ENCODE results near the gene UCK2. TPM values are rescaled to one million over a fixed set of nuclear protein-coding genes. Genes with fewer than 3 reads are reported as not detected.

Gene UCK2
- total and polyA plus RNA-seq, 9 of the 15 experiments (the other 6 are each of a cell fraction or from before 2014, with no cell fraction given): 71.6 to 145 (median 95.8) TPM

GRCh38 chr1:165928075-165928731 lies 100.8 kb downstream of the UCK2 start (continued):
- TF ChIP-seq, protein P1, sequence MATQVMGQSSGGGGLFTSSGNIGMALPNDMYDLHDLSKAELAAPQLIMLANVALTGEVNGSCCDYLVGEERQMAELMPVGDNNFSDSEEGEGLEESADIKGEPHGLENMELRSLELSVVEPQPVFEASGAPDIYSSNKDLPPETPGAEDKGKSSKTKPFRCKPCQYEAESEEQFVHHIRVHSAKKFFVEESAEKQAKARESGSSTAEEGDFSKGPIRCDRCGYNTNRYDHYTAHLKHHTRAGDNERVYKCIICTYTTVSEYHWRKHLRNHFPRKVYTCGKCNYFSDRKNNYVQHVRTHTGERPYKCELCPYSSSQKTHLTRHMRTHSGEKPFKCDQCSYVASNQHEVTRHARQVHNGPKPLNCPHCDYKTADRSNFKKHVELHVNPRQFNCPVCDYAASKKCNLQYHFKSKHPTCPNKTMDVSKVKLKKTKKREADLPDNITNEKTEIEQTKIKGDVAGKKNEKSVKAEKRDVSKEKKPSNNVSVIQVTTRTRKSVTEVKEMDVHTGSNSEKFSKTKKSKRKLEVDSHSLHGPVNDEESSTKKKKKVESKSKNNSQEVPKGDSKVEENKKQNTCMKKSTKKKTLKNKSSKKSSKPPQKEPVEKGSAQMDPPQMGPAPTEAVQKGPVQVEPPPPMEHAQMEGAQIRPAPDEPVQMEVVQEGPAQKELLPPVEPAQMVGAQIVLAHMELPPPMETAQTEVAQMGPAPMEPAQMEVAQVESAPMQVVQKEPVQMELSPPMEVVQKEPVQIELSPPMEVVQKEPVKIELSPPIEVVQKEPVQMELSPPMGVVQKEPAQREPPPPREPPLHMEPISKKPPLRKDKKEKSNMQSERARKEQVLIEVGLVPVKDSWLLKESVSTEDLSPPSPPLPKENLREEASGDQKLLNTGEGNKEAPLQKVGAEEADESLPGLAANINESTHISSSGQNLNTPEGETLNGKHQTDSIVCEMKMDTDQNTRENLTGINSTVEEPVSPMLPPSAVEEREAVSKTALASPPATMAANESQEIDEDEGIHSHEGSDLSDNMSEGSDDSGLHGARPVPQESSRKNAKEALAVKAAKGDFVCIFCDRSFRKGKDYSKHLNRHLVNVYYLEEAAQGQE (IDR thresholded peaks at IDR 0.05; ENCODE audit: borderline replicate concordance): peak; percentile 74; the same call in 1 of the 2 replicates
- TF ChIP-seq, protein P1 (CRISPR knock-in tag; IDR thresholded peaks at IDR 0.05; ENCODE audit: low read depth): no peak
- TF ChIP-seq DACH1 (IDR thresholded peaks at IDR 0.05; ENCODE audit: partially characterized antibody): no peak
- TF ChIP-seq, protein P2, sequence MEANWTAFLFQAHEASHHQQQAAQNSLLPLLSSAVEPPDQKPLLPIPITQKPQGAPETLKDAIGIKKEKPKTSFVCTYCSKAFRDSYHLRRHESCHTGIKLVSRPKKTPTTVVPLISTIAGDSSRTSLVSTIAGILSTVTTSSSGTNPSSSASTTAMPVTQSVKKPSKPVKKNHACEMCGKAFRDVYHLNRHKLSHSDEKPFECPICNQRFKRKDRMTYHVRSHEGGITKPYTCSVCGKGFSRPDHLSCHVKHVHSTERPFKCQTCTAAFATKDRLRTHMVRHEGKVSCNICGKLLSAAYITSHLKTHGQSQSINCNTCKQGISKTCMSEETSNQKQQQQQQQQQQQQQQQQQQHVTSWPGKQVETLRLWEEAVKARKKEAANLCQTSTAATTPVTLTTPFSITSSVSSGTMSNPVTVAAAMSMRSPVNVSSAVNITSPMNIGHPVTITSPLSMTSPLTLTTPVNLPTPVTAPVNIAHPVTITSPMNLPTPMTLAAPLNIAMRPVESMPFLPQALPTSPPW (CRISPR knock-in tag; IDR thresholded peaks at IDR 0.05): no peak
- TF ChIP-seq ETV1 (tag; conservative IDR thresholded peaks at IDR 0.05; ENCODE audit: low read depth): peak; percentile 24; the same call in 1 of the 2 replicates
- TF ChIP-seq KLF16 (IDR thresholded peaks at IDR 0.05): peak; percentile 55
- TF ChIP-seq, protein P3, sequence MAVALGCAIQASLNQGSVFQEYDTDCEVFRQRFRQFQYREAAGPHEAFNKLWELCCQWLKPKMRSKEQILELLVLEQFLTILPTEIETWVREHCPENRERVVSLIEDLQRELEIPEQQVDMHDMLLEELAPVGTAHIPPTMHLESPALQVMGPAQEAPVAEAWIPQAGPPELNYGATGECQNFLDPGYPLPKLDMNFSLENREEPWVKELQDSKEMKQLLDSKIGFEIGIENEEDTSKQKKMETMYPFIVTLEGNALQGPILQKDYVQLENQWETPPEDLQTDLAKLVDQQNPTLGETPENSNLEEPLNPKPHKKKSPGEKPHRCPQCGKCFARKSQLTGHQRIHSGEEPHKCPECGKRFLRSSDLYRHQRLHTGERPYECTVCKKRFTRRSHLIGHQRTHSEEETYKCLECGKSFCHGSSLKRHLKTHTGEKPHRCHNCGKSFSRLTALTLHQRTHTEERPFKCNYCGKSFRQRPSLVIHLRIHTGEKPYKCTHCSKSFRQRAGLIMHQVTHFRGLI (CRISPR knock-in tag; IDR thresholded peaks at IDR 0.05): no peak
- TF ChIP-seq ZNF140 (CRISPR knock-in tag; IDR thresholded peaks at IDR 0.05): no peak
- TF ChIP-seq POLR2H (tag; IDR thresholded peaks at IDR 0.05; ENCODE audit: low read depth): no peak
- TF ChIP-seq EHMT2 (IDR thresholded peaks at IDR 0.05): peak; percentile 36; the same call in 1 of the 2 replicates
- TF ChIP-seq HDAC1 (IDR thresholded peaks at IDR 0.05): peak in 1 of 2 experiments; percentile 34; a peak in 1 of 4 replicates
- no peak for TF ChIP-seq THRB (CRISPR knock-in tag; conservative IDR thresholded peaks at IDR 0.05)
- no peak for TF ChIP-seq MTA3 (IDR thresholded peaks at IDR 0.05; ENCODE audit: borderline replicate concordance)

Measured in K562 (cell line).